ENCODE results near the gene NOXO1.
"Not testable (repeated sequence)": the region's sequence is repeated elsewhere in the genome, so short reads cannot be mapped to it uniquely, and the experiment has no call there.

Gene NOXO1

DNA sequence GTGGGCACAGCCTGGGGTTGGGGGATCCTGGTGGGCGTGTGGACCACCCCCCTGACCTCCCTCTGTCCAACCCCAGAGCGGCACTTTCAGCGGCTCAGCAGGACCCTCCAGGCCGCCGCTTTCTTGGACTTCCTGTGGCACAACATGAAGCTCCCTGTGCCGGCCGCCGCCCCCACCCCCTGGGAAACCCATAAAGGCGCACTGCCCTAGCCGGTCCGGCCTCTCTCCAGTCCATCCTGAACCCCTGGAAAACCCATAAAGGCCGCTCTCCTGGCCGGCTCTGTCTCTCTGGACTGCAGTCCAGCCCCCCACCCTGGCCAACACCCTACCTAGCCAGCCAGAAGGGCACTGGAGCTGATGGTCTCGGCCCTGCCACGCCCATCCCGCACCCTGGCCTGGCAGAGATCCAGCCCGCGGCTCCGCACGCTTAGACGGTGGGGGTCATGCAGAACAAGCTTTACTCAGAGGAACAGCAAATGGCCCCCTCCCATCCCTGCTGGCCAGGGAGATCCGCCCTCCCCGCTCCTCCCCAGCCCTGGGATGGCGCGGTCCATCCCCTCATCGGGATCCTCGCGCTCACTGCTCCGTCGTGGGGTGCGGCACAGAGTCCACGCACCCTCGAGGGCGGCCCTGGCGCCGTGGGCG, 2.7 kb downstream of the NOXO1 start:
- DNase-seq = no peak

DNA sequence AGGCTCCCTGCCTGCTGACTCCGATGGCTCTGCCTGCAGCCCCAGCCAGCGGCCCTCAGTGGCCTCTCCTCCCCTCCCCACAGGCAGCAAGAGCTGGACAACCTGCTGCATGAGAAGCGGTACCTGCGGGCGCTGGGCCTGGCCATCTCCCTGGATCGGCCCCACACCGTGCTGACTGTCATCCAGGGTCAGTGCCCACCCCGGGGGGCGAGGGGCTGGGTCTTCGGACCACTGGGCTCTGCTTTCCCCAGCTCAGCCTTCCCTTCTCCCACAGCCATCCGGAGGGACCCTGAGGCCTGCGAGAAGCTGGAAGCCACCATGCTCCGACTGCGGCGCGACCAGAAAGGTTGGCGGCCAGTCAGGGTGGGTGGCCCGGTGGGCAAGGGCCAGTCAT, 3.4 kb downstream of the NOXO1 start:
- no peak for DNase-seq

DNA sequence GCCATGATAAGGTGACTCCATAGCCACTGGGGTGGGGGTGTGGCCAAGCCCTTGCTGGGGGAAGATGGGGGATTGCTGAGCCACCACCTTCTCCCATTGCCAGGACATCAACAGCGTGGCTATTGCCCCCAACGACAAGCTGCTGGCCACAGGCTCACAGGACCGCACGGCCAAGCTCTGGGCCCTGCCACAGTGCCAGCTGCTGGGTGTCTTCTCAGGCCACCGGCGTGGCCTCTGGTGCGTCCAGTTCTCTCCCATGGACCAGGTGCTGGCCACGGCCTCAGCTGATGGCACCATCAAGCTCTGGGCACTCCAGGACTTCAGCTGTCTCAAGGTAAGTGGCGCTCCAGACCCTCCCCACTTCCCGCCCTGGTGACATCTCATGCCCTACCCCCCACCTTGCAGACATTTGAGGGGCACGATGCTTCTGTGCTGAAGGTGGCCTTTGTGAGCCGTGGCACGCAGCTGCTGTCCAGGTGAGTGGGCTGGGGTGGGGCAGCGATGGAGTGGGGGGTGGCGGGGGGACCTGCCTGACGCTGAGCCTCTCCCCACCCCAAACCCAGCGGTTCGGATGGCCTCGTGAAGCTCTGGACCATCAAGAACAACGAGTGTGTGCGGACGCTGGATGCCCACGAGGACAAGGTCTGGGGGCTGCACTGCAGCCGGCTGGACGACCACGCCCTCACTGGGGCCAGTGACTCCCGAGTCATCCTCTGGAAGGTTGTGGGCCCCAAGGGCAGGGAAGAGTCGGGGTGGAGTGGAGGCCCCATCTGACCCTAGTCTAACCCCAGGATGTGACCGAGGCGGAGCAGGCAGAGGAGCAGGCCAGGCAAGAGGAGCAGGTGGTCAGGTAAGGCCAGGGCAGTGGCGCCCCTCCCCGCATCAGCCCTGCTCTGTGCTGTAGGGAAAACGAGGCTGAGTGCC, 4.1 kb downstream of the NOXO1 start:
- DNase-seq = no peak

DNA sequence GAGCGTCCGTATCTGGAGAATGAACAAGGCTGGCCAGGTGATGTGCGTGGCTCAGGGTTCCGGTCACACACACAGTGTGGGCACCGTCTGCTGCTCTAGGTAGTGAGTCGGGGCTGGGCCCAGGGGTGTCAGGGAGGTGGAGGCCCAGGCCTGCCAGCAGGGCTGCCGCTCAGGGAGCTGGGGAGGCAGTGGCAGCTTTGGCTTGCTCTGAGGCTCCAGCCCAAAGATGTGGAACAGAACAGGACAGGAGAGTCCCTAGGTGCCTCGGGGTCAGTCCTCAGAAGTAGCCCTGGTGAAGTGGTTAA, 5.1 kb downstream of the NOXO1 start:
- DNase-seq = no peak

DNA sequence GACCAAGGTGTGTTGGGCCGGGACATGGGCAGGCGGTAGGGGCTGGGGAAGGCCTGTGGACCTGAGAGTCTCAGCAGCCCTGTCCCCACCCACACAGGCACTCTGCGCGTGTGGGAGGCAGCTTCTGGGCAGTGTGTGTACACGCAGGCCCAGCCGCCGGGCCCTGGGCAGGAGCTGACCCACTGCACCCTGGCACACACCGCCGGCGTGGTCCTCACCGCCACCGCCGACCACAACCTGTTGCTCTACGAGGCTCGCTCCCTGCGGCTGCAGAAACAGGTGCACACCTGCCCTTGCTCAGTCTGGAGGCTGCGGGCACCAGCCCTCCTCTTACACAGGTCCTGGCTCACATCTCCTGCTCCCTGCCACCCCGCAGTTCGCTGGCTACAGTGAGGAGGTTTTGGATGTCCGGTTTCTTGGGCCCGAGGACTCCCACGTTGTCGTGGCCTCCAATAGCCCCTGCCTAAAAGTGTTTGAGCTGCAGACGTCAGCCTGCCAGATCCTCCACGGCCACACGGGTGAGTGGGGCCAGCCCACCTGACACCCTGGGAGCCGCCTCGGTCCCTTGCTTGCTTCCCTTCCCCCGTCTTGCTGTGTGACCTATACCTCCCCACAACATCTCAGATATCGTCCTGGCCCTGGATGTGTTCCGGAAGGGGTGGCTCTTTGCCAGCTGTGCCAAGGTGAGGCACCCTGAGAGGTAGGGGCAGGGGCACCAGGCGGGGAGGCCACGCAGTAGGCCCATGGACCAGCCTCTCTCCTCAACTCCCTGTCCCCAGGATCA, 5.6 kb downstream of the NOXO1 start:
- no peak for DNase-seq

DNA sequence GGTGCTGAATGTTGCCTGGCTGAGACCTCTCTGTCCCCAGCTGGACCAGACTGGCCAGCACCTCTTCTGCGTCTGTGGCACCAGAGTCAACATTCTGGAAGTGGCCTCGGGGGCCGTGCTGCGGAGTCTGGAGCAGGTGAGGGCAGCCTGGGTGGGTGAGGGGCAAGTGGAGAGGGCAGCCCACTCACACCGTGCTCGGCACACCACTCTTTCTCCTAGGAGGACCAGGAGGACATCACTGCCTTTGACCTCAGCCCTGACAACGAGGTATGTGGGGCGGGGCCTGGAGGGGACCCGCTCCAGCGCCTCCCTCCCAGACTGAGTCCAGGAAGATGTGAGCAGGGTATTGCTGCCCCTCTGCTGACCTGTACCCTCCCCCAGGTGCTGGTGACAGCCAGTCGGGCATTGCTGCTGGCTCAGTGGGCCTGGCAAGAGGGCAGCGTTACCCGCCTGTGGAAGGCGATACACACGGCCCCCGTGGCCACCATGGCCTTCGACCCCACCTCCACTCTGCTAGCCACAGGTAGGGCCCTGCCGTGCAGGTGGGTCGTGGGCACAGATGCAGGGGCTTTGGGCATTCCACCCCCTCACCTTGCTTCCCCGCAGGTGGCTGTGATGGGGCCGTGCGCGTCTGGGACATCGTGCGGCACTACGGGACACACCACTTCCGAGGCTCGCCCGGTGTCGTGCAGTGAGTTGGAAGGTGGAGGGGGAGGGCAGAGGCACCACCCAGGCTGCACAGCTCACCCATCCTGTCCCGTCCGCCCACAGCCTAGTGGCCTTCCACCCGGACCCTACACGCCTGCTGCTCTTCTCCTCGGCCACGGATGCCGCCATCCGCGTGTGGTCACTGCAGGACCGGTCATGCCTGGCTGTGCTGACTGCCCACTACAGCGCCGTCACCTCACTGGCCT, 6.9 kb downstream of the NOXO1 start:
- DNase-seq = no peak

DNA sequence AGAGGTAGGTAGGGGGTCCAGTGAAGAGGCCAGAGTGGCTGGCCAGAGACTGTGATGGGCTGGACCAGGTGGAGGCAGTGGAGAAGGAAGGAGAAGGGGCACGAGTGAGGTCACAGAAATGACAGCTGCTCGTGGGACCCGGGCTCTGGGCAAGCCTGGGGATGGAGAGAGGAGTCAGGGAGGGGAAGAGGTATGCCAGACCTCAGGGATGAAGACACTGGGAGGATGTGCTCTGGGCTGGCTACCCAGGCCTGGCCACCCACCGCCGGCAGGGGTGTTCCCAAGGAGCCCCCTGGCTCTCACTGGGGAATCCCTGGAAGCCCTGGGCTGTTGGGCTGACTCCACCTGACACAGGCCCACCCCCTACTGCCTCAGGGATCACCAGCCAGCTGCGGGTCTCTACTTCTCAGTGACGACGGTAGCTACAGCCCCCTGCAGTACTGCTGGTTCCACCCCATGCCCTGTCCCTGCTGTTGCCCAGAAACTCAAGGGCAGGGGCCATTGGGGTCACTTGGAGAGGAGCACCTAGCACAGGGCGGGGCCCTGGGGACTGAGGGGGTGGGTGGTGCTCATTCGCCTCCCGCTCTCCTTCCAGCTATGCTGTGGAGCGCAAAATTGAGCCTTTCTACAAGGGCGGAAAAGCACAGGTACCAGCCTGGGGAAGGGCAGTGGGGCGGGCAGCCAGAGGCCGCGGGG, 7.7 kb downstream of the NOXO1 start:
- no peak for DNase-seq

DNA sequence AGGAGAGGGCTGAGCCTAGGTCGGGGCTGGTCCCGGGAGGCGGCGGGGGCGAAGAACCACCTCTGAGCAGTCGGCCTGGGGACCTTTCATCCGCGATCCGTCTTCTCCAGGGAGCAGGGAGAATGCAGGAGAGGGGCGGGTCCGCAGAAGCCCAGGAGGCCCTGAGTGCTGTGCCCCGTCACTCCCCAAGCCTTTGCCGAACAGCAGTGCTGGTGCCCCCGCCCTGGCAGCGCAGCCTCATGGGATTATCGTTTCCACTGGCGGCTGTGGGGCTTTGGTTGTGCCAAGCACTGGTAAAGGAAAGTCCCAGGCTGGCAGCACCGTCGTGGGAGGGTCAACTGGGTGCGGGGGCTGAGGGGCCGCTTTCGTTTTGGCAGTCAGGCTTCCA, 8.8 kb downstream of the NOXO1 start:
- DNase-seq = no peak

DNA sequence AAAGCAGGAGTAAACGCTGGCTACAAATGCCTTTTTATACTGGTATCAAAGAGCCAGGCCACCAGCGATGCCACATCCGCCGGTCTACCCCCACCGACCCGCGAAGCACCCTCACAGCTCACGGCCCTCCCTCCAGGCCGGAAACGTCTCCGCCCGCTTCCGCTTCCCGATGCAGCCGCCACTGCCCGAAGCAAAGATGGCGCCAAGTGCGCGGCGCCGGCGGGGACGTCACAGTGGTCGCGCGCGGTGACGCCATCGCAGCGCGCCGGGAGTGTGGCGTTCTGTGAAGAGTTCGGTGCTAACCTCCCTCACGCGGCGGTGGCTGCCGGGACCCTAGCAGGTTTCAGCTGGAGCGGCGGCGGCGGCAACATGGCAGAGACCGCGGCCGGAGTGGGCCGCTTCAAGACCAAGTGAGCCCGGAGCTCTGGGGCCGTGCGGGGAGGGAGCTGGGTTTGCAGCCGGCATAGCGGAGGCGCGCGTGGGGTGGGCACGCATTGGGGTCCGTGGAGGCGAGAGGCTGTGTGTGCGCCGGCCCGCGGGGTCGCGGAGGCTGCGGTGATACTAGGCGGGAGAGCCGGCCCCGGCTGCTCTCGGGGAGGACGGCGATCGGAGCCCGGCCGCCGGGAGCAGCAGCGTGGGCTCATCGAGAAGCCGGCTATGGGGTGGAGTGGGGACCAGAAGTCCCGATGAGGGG, 9.3 kb downstream of the NOXO1 start, which contains the start of gene TBL3:
Gene TBL3, plus strand, starts transcription at position 258 of the 694 bp plus-strand sequence. Its CDS starts 112 bp downstream, at position 370.
- DNase-seq = peak; percentile 96 to 97

DNA sequence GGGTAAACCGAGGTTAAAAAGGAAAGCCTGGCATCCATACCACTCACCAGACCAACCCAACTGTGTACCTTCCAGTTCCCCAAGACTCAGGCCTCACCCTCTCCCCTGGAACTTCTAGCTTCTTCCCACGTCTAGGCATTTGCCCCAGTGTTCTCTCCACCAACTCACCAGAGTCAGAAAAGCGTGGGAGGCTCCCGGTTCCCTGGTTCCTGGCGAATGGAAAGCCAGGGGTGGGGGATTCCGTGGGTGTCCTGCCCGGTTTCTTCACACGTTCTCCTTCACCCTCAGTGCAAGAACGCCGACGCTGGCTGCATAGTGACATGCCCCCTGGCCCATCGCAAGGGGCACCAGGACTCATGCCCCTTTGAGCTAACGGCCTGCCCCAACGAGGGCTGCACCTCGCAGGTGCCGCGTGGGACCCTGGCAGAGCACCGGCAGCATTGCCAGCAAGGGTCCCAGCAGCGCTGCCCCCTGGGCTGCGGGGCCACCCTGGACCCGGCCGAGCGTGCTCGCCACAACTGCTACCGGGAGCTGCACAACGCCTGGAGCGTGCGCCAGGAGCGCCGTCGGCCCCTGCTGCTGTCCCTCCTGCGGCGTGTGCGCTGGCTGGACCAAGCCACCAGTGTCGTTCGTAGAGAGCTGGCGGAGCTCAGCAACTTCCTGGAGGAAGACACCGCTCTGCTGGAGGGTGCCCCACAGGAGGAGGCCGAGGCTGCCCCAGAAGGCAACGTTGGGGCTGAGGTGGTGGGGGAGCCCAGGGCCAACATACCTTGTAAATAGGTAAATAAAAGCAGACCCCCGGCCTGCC, 12.9 kb downstream of the NOXO1 start:
- DNase-seq = no peak

DNA sequence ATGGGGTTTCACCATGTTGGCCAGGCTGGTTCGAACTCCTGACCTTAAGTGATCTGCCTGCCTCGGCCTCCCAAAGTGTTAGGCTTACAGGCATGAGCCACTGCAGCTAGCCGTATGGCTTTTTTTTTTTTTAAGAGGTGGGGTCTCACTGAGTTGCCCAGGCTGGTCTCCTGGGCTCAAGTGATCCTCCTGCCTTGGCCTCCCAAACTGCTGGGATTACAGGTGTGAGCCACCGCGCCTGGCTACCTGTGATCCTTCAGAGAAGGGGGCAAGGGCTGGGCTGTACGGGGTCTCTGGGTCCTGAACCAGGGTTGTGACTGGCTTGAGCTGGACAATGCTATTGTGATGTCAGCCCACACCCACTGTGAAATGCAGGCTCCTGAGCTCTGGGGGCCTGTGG, 14.8 kb downstream of the NOXO1 start, which contains the start of gene RNF151:
Gene RNF151, plus strand, starts transcription at position 397 of the 400 bp plus-strand sequence. CDS start 26 bp downstream, outside the sequence.
- DNase-seq = no peak

DNA sequence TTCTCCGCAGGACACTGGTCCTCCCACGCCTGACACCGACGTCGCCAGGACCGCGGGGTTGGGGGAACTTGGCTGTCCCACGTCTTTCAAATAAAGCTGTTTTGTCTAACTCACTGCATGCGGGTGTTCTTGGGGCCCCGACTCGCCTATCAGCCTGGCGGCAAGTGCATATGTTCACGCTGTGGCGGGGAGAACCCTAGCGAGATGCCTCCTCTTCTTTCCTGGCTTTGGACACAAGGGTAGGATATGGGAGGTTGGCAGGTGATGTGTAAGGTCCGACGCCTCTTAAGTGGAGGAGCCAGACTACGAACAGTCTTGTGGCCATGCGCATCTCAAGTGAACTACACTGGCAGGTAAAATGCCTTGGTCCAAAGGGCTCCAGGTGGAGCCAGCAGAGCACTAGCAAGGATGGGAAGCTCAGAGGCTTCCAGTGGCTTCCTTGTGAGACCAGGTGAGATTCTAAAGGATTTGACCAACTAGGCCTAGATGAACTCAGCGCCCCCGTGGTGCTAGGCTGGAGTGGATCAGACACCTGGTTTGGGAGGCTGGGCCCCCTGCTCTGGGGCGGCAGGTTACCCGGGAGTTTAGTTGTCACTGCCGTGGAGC, 15.8 kb downstream of the NOXO1 start:
- peak in 1 of 2 donors; percentile 21 for DNase-seq

DNA sequence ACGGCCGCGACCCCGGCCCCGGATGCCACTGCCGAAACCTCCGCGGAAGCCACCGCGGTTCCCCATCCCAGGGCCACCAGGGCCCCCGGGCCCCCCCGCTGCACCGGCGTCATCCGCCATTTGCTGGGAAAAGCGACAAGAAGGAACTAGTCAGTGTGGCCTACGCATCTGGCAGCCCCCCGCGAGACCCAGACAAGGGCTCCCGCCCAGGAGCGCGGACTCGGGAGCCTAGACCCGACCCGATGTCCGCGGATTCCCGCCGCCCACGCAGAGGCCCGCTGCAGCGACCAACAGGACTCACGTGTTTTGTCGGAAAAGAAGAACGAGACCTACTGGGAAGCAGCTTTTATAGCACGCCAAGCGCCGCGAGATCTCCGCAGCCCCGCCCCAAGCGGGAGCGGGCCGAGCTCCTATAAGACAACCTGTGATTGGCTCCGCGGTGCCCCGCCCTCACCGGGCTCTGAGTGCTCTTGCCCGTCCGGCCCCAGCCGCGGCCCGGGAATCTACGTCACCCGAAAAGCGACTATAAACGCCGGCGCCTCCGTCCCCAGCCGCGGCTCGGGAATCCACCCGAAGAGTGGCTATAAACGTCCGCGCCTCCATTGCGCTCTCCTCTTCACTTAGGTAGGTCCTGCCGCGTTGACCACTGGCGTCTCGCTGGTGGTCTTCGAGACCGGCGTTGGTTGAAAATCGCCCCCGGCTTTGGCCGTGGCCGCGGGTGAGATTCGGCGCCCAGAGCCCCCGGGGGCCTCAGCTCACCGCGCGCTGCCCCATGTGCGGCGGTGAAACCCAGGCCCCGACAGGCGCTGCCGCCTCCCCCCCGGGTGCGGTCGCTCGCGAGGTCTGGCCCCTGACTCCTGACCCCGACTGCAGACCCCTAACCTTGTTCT, 16.5 kb downstream of the NOXO1 start, which contains the start of gene RPS2:
Gene RPS2, minus strand, starts transcription at position 321 of the 890 bp plus-strand sequence. Its CDS starts 201 bp downstream, at position 120.
- peak; percentile 99 for DNase-seq

DNA sequence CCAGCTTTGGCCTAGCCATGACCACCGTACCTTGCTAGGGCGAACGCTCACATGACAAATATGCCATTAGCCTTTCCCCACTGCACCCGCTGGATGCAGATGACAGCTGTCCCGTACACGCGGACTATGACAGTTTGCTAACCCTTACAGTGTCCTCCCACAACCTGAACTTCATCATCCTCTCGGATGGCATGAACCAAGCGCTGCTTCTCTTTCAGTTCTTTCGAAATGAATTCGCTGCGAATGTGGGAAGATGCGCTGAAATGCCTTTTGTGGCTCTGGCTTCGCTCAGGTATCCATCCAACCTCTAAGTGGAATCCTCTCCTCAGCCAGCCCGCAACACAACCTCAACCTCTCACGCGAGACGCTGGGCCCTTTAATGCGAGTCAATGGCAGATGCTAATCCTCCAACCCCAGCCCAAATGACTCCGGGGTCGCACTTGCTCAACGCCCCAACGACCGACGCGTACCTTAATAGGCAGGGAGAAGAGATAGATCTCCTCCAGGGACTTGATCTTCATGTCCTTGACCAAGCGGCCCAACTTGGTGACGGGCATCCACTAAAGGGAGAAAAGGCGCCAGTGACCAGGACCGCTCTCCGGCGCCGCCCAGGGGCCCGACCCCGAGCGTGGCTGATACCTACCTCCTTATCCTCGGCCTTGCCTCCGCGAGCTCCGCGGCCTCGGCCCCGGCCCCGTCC, 17.3 kb downstream of the NOXO1 start:
- DNase-seq = peak; percentile 36 to 57

DNA sequence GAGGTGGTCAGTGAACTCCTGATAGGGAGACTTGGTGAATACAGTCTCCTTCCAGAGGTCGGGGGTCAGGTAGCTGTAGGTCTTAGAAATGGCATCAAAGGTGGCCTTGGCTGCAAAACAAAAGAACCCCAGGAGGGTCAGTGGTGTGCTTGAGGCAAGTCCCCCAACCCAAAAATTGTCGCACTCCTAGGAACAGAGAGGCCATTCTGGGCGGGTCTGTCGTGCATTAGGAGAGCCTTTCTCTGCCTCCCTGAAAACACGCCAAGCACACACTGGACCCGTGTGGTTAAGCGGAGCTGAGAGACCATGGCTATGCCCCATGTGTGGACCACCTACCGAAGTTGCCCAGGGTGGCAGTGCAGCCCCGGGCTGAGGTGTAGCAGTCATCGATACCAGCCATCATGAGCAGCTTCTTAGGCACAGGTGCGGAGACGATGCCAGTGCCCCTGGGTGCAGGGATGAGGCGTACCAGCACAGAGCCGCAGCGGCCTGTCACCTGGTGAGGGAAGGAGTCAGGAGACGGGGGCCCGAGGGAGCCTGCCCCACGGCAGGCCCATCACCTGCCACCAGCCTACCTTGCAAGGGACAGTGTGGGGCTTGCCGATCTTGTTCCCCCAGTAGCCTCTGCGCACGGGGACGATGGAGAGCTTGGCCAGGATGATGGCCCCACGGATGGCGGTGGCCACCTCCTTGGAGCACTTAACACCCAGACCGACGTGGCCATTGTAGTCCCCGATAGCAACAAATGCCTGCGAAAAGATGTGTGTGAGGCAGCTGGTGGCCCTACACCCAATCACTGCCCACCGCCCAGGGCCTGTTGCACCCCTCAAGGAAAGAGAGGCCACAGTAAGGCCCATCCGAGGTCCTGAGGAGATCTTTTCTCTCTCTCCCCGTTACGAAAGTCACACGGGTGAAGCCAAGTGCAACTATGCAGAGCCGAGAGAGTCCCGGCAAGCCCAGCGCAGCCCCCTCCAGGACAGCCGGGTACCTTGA, 18.8 kb downstream of the NOXO1 start:
- DNase-seq = not testable (repeated sequence)

DNA sequence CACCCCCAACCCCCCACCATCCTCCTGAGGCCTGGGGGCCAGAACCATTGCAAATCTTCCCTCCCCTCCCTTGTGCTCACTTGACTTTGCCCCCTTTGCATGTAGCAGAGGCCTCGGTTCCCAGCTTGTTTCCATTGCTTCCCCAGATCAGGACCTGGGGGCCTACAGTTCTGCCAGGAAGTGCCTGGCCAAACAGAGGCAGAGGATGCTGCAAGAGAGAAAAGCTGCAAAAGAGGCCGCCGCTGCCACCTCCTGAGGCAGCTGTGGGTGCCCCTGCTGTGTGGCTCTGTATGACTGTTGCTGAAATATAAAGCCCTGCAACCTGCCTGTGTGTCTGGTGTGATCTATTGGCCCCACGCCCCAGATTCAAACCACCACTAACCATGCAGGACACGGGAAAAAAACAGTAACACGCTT, 19.6 kb downstream of the NOXO1 start:
- peak in 1 of 2 donors; percentile 22 for DNase-seq

All from CD4-positive, alpha-beta T cell treated with Interleukin-4 for 1 hour (primary cell).